Panc1 (cell line): ENCODE data around the gene SLC22A23.

Experiments used
- POLR2AphosphoS5 ChIP-seq: IDR thresholded peaks from 2 replicates; pipeline ENCODE4 v1.6.1; 2012; ENCODE audit warnings: mild to moderate bottlenecking, low read depth, low read length, moderate library complexity
- TF ChIP-seq, protein P1 (sequence below): fragments of 450-650 bp; IDR thresholded peaks from 2 replicates; pipeline ENCODE4 v1.5.1; 2017; ENCODE audit warnings: mild to moderate bottlenecking
- TF ChIP-seq, protein P2 (sequence below), 2 experiments: IDR thresholded peaks; 2 replicates each; pipeline ENCODE4 v1.6.1; 2011 to 2012; ENCODE audit warnings: low read depth in 2 of 2, control low read depth in 1 of 2, low read length in 1 of 2, mild to moderate bottlenecking in 1 of 2, moderate library complexity in 1 of 2; ENCODE audit not compliant: insufficient read depth in 1 of 2

- TF ChIP-seq, protein P1, sequence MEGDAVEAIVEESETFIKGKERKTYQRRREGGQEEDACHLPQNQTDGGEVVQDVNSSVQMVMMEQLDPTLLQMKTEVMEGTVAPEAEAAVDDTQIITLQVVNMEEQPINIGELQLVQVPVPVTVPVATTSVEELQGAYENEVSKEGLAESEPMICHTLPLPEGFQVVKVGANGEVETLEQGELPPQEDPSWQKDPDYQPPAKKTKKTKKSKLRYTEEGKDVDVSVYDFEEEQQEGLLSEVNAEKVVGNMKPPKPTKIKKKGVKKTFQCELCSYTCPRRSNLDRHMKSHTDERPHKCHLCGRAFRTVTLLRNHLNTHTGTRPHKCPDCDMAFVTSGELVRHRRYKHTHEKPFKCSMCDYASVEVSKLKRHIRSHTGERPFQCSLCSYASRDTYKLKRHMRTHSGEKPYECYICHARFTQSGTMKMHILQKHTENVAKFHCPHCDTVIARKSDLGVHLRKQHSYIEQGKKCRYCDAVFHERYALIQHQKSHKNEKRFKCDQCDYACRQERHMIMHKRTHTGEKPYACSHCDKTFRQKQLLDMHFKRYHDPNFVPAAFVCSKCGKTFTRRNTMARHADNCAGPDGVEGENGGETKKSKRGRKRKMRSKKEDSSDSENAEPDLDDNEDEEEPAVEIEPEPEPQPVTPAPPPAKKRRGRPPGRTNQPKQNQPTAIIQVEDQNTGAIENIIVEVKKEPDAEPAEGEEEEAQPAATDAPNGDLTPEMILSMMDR, result no peak
- TF ChIP-seq, protein P2, sequence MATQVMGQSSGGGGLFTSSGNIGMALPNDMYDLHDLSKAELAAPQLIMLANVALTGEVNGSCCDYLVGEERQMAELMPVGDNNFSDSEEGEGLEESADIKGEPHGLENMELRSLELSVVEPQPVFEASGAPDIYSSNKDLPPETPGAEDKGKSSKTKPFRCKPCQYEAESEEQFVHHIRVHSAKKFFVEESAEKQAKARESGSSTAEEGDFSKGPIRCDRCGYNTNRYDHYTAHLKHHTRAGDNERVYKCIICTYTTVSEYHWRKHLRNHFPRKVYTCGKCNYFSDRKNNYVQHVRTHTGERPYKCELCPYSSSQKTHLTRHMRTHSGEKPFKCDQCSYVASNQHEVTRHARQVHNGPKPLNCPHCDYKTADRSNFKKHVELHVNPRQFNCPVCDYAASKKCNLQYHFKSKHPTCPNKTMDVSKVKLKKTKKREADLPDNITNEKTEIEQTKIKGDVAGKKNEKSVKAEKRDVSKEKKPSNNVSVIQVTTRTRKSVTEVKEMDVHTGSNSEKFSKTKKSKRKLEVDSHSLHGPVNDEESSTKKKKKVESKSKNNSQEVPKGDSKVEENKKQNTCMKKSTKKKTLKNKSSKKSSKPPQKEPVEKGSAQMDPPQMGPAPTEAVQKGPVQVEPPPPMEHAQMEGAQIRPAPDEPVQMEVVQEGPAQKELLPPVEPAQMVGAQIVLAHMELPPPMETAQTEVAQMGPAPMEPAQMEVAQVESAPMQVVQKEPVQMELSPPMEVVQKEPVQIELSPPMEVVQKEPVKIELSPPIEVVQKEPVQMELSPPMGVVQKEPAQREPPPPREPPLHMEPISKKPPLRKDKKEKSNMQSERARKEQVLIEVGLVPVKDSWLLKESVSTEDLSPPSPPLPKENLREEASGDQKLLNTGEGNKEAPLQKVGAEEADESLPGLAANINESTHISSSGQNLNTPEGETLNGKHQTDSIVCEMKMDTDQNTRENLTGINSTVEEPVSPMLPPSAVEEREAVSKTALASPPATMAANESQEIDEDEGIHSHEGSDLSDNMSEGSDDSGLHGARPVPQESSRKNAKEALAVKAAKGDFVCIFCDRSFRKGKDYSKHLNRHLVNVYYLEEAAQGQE (IDR thresholded peaks at IDR 0.05; ENCODE audit: insufficient read depth in 1 of 2, low read depth in 2 of 2, low read length in 1 of 2), result no peak
- TF ChIP-seq POLR2AphosphoS5, result no peak
These were observed 122.3 kb downstream of the SLC22A23 start for GRCh38 chr6:3334555-3334954.
